IMR-90 (cell line): ENCODE measurements around the gene IGF1R. TPM values are rescaled to one million over a fixed set of nuclear protein-coding genes. Genes with fewer than 3 reads are reported as not detected.

Source experiments
- ATAC-seq: fragments of 200-7000 bp; cut with Tn5 transposase; 2 replicates; pipeline ENCODE4 v1.9.1; 2020; ENCODE audit warnings: low read depth, mild to moderate bottlenecking, moderate library complexity
- BruUV-seq: library from RNA; stranded (reverse); fragments of 400-500 nt; replicated peaks from 2 replicates; lab custom pipeline; 2021; lab: Mats Ljungman, UMichigan
- CTCF ChIA-PET: fragments of 300-600 bp; formaldehyde crosslinking; extraction: SDS; loops from one replicate; lab custom pipeline; 2021; ENCODE audit warnings: antibody characterized with exemption; lab: Yijun Ruan, JAX
- POLR2A ChIA-PET: fragments of 300-600 bp; sonication (Branson Sonifier 250); formaldehyde crosslinking; loops from one replicate; lab custom pipeline; 2022; ENCODE audit warnings: antibody characterized with exemption; ENCODE audit not compliant: unreplicated experiment; lab: Charles Lee
- DNase-seq: peaks from one replicate; pipeline ENCODE4 v3.0.0; 2013
- H2AFZ ChIP-seq: replicated peaks from 2 replicates; pipeline ENCODE3; 2013; ENCODE audit warnings: low read length, mild to moderate bottlenecking; ENCODE audit not compliant: poor library complexity
- H2AK5ac ChIP-seq: 2 replicates; pipeline ENCODE4 v1.6.1; 2013; ENCODE audit warnings: low read depth, low read length, inconsistent platforms
- H2AK9ac ChIP-seq: replicated peaks from 2 replicates; pipeline ENCODE3; 2013; ENCODE audit warnings: mild to moderate bottlenecking, low read depth, low read length, moderate library complexity; ENCODE audit not compliant: poor library complexity
- H2BK120ac ChIP-seq: 2 replicates; pipeline ENCODE4 v1.6.1; 2013; ENCODE audit warnings: low read depth, low read length, inconsistent platforms
- H2BK15ac ChIP-seq: 3 replicates; pipeline ENCODE4 v1.6.1; 2013; ENCODE audit warnings: low read depth, low read length, inconsistent platforms
- H2BK20ac ChIP-seq: 2 replicates; pipeline ENCODE4 v1.6.1; 2013; ENCODE audit warnings: low read depth, mild to moderate bottlenecking, inconsistent platforms, low read length, moderate library complexity
- H2BK5ac ChIP-seq: 2 replicates; pipeline ENCODE4 v1.6.1; 2013; ENCODE audit warnings: mild to moderate bottlenecking, low read depth, low read length, inconsistent platforms; ENCODE audit not compliant: poor library complexity, severe bottlenecking
- H3K14ac ChIP-seq: replicated peaks from 2 replicates; pipeline ENCODE4 v1.6.1; 2013; ENCODE audit warnings: low read depth, low read length, inconsistent platforms
- H3K18ac ChIP-seq: 2 replicates; pipeline ENCODE4 v1.6.1; 2013; ENCODE audit warnings: low read depth, low read length, control low read depth
- H3K23ac ChIP-seq: 2 replicates; pipeline ENCODE4 v1.6.1; 2013; ENCODE audit warnings: low read depth, low read length, inconsistent platforms
- H3K27ac ChIP-seq: 2 replicates; pipeline ENCODE4 v1.5.1; 2013; ENCODE audit warnings: mild to moderate bottlenecking, control low read depth, low read length; ENCODE audit not compliant: insufficient read depth
- H3K27me3 ChIP-seq: 2 replicates; pipeline ENCODE4 v1.6.1; 2013; ENCODE audit warnings: low read length; ENCODE audit not compliant: control insufficient read depth, insufficient read depth
- H3K36me3 ChIP-seq: 2 replicates; pipeline ENCODE4 v1.6.1; 2013; ENCODE audit warnings: low read length, mixed read lengths; ENCODE audit not compliant: control insufficient read depth, insufficient read depth
- H3K4ac ChIP-seq: 2 replicates; pipeline ENCODE4 v1.6.1; 2013; ENCODE audit warnings: low read depth, low read length, inconsistent platforms
- H3K4me1 ChIP-seq: 2 replicates; pipeline ENCODE4 v1.6.1; 2013; ENCODE audit warnings: low read length, mixed read lengths; ENCODE audit not compliant: control insufficient read depth, insufficient read depth
- H3K4me2 ChIP-seq: 2 replicates; pipeline ENCODE4 v1.6.1; 2013; ENCODE audit warnings: low read depth, mild to moderate bottlenecking, control low read depth, low read length, moderate library complexity
- H3K4me3 ChIP-seq: 2 replicates; pipeline ENCODE4 v1.5.1; 2013; ENCODE audit warnings: low read depth, mild to moderate bottlenecking, control low read depth, low read length, moderate library complexity; ENCODE audit not compliant: insufficient read depth
- H3K56ac ChIP-seq: 2 replicates; pipeline ENCODE4 v1.6.1; 2013; ENCODE audit warnings: low read length, inconsistent platforms; ENCODE audit not compliant: insufficient read depth; ENCODE audit errors: extremely low read depth
- H3K79me1 ChIP-seq, 2 experiments: 2 replicates each; pipeline ENCODE4 v1.6.1; 2013; ENCODE audit warnings: low read length in 2 of 2, inconsistent platforms in 1 of 2, low read depth in 1 of 2
- H3K9ac ChIP-seq: 2 replicates; pipeline ENCODE4 v1.6.1; 2013; ENCODE audit warnings: low read depth, low read length, control low read depth
- H3K9me1 ChIP-seq: 2 replicates; pipeline ENCODE4 v1.6.1; 2013; ENCODE audit warnings: low read length, inconsistent platforms; ENCODE audit not compliant: insufficient read depth
- H3K9me3 ChIP-seq: 2 replicates; pipeline ENCODE4 v1.6.1; 2013; ENCODE audit warnings: low read length; ENCODE audit not compliant: control insufficient read depth, insufficient read depth
- H4K20me1 ChIP-seq: 2 replicates; pipeline ENCODE4 v1.6.1; 2013; ENCODE audit warnings: low read length, inconsistent platforms; ENCODE audit not compliant: insufficient read depth
- H4K5ac ChIP-seq: 2 replicates; pipeline ENCODE4 v1.6.1; 2013; ENCODE audit warnings: mild to moderate bottlenecking, low read depth, low read length, control low read depth
- H4K8ac ChIP-seq, 2 experiments: 2 replicates each; pipeline ENCODE4 v1.6.1; 2013; ENCODE audit warnings: low read depth in 2 of 2, low read length in 2 of 2, control low read depth in 1 of 2, inconsistent platforms in 1 of 2
- H4K91ac ChIP-seq: 2 replicates; pipeline ENCODE4 v1.6.1; 2013; ENCODE audit warnings: low read depth, low read length, inconsistent platforms; ENCODE audit not compliant: insufficient read depth
- BHLHE40 ChIP-seq: fragments of 150-350 bp; IDR thresholded peaks from 2 replicates; pipeline ENCODE4 v1.6.1; 2016; ENCODE audit warnings: mild to moderate bottlenecking, low read depth, low read length
- CHD1 ChIP-seq: IDR thresholded peaks from 2 replicates; pipeline ENCODE4 v1.6.1; 2012; ENCODE audit warnings: low read depth, low read length, improper control_type of control experiment
- CTCF ChIP-seq: conservative IDR thresholded peaks from 2 replicates; pipeline ENCODE4 v1.5.1; 2012; ENCODE audit warnings: mild to moderate bottlenecking, low read depth, low read length, improper control_type of control experiment
- ELK1 ChIP-seq: fragments of 150-350 bp; IDR thresholded peaks from 2 replicates; pipeline ENCODE4 v1.6.1; 2016; ENCODE audit warnings: low read depth, mild to moderate bottlenecking, low read length, moderate library complexity, borderline replicate concordance
- FOS ChIP-seq: fragments of 150-350 bp; IDR thresholded peaks from 2 replicates; pipeline ENCODE4 v1.6.1; 2016; ENCODE audit warnings: low read depth, low read length
- MAFK ChIP-seq: IDR thresholded peaks from 2 replicates; pipeline ENCODE4 v1.6.1; 2012; ENCODE audit warnings: low read depth, low read length, improper control_type of control experiment
- MAZ ChIP-seq: IDR thresholded peaks from 2 replicates; pipeline ENCODE4 v1.6.1; 2012; ENCODE audit warnings: low read depth, mild to moderate bottlenecking, low read length, improper control_type of control experiment, moderate library complexity, borderline replicate concordance
- MXI1 ChIP-seq: IDR thresholded peaks from 2 replicates; pipeline ENCODE4 v1.6.1; 2012; ENCODE audit warnings: low read depth, mild to moderate bottlenecking, low read length, moderate library complexity, borderline replicate concordance
- POLR2A ChIP-seq: IDR thresholded peaks from 2 replicates; pipeline ENCODE4 v1.6.1; 2012; ENCODE audit warnings: mild to moderate bottlenecking, low read depth, low read length
- RAD21 ChIP-seq: IDR thresholded peaks from 2 replicates; pipeline ENCODE4 v1.6.1; 2012; ENCODE audit warnings: low read length, improper control_type of control experiment
- RFX5 ChIP-seq: IDR thresholded peaks from 2 replicates; pipeline ENCODE4 v1.8.0; 2012; ENCODE audit warnings: low read depth, mild to moderate bottlenecking, low read length, moderate library complexity
- SMC3 ChIP-seq: fragments of 150-350 bp; IDR thresholded peaks from 2 replicates; pipeline ENCODE4 v1.6.1; 2016; ENCODE audit warnings: low read depth, mild to moderate bottlenecking, antibody characterized with exemption, low read length, moderate library complexity
- WGBS, 2 experiments: methylation state at CpG; one replicate each; pipeline versions ENCODE4 v1.1.5 to v1.1.7; 2013; ENCODE audit warnings: missing lambda C conversion rate in 2 of 2; ENCODE audit not compliant: insufficient read length in 1 of 2; ENCODE audit errors: extremely low coverage in 2 of 2; 5-methylcytosine and 5-hydroxymethylcytosine counted together
- dilution Hi-C: fragments of 300-500 bp; cut with HindIII; formaldehyde crosslinking; loops from one replicate; pipeline ENCODE4 v1.14.3; 2018; ENCODE audit warnings: low sequenced_read_pairs; ENCODE audit not compliant: unreplicated experiment
- in situ Hi-C: fragments of 300-500 bp; cut with MboI; formaldehyde crosslinking; loops from 3 replicates; pipeline ENCODE4 v1.14.3; 2019; ENCODE audit warnings: low sequenced_read_pairs, inconsistent platforms, mixed read lengths
- intact Hi-C: fragments of 100-400 bp; cut with micrococcal nuclease; formaldehyde crosslinking; loops from 2 replicates; pipeline ENCODE4 v1.10.0; 2022
- polyA plus RNA-seq, 3 experiments: library from polyadenylated mRNA; depleted of rRNA; stranded (reverse); fragments of >200 nt; gene quantifications; 2 replicates each; pipeline ENCODE4 v1.2.3, GENCODE V29; 2012; ENCODE audit warnings: low replicate concordance in 1 of 3
- total RNA-seq: library from RNA; depleted of rRNA; stranded (reverse); fragments of >200 nt; gene quantifications from 2 replicates; pipeline ENCODE4 v1.2.3, GENCODE V29; 2012
- TF ChIP-seq, protein P1 (sequence below): fragments of 150-350 bp; IDR thresholded peaks from 2 replicates; pipeline ENCODE4 v1.6.1; 2017; ENCODE audit warnings: mild to moderate bottlenecking, antibody characterized with exemption, low read length, low read depth

Gene IGF1R
- total and polyA plus RNA-seq, 2 of the 4 experiments (the other 2 are of a cell fraction), result 24.0 to 24.9 TPM

GRCh38 chr15:98948456-98948855 is 300.1 kb downstream of the IGF1R start:
- POLR2A ChIA-PET, result no interaction called here
- no TSS peak for BruUV-seq
- intact Hi-C loops, result no loop called here
- no peak overlapping the region for H3K27ac ChIP-seq
- H4K20me1 ChIP-seq, result peaks cover 5% of the 10 kb centered on the region; the same call in 1 of the 2 replicates
- no peak overlapping the region for H2BK15ac ChIP-seq
- H2BK120ac ChIP-seq, result no peak overlapping the region
- H3K23ac ChIP-seq, result no peak overlapping the region
- H2BK5ac ChIP-seq, result no peak overlapping the region
- in situ Hi-C loops, result no loop called here
- H3K9me3 ChIP-seq, result no peaks in the 10 kb centered on the region
- WGBS, 2 experiments, result 92% methylated on average over 5 of the region's 13 CpGs; no CpG with 5 or more reads in 1 of the 2 experiments
- H3K4me3 ChIP-seq, result no peak overlapping the region
- H3K4ac ChIP-seq, result no peak overlapping the region
- H3K9me1 ChIP-seq, result peaks cover 24% of the 10 kb centered on the region
- dilution Hi-C loops, result loop anchor here (25.0 kb wide), 1 partner anchor 114 kb away; no protein-coding TSS in a partner anchor
- peaks cover 69% of the 10 kb centered on the region for H3K36me3 ChIP-seq
- H2AK5ac ChIP-seq, result no peak overlapping the region
- DNase-seq (no peak), ATAC-seq (no peak)
- no peak overlapping the region for H3K56ac ChIP-seq
- no peak overlapping the region for H2BK20ac ChIP-seq
- H3K14ac ChIP-seq, result no peak overlapping the region
- no peak overlapping the region for H3K4me2 ChIP-seq
- CTCF ChIA-PET, result no interaction called here
- H4K8ac ChIP-seq, result no peak overlapping the region
- no peak overlapping the region for H3K18ac ChIP-seq
- H3K9ac ChIP-seq, result no peak overlapping the region
- no peak overlapping the region for H4K91ac ChIP-seq
- H2AFZ ChIP-seq, result no peak overlapping the region
- H3K79me1 ChIP-seq, result peaks cover 16 to 62% of the 10 kb centered on the region in 2 experiments; a peak in 3 of 4 replicates
- no peak overlapping the region for H2AK9ac ChIP-seq
- TF ChIP-seq MXI1, result no peak
- TF ChIP-seq FOS, result no peak
- no peak for TF ChIP-seq BHLHE40
- no peak for TF ChIP-seq ELK1
- no peak for TF ChIP-seq MAFK
- no peak for TF ChIP-seq MAZ
- no peak for TF ChIP-seq RAD21
- TF ChIP-seq SMC3, result no peak
- no peak for TF ChIP-seq RFX5
- no peak for TF ChIP-seq CHD1
- TF ChIP-seq, protein P1, sequence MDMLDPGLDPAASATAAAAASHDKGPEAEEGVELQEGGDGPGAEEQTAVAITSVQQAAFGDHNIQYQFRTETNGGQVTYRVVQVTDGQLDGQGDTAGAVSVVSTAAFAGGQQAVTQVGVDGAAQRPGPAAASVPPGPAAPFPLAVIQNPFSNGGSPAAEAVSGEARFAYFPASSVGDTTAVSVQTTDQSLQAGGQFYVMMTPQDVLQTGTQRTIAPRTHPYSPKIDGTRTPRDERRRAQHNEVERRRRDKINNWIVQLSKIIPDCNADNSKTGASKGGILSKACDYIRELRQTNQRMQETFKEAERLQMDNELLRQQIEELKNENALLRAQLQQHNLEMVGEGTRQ, result no peak
- no peak for TF ChIP-seq POLR2A
- TF ChIP-seq CTCF, result no peak
- H3K4me1 ChIP-seq, result peaks cover 20% of the 10 kb centered on the region
- H3K27me3 ChIP-seq, result no peaks in the 10 kb centered on the region
- no peak overlapping the region for H4K5ac ChIP-seq
